Measurements from ENCODE around the gene NUAK1. TPM values are rescaled to one million over a fixed set of nuclear protein-coding genes. Genes with fewer than 3 reads are reported as not detected.

Gene NUAK1
- polyA plus RNA-seq, 1 experiment = 8.3 TPM

DNA sequence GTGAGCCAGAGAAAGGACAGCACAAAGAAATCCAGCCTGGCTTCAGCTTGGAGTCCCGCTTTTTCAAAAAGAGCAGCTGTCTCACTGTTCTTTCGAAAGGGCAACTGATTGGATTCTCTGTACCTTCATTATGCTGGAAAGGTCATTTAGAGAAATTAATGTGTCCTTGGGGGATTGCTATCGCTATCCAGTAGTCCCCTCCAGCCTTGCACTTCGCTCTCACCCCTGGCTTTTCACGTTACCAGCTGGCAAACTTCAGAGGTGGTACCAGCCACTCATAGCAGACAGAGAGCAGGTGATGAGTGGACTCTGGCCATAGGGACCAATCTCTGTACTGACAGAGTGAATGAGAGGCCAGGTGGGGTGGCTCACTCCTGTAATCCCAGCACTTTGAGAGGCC lies 11.8 kb upstream of the NUAK1 start:
- no peak overlapping the region for H3K27ac ChIP-seq (ENCODE audit: low read depth, low read length)
- no peak overlapping the region for H3K4me3 ChIP-seq (ENCODE audit: low read depth, low read length)
- TF ChIP-seq, protein P1, sequence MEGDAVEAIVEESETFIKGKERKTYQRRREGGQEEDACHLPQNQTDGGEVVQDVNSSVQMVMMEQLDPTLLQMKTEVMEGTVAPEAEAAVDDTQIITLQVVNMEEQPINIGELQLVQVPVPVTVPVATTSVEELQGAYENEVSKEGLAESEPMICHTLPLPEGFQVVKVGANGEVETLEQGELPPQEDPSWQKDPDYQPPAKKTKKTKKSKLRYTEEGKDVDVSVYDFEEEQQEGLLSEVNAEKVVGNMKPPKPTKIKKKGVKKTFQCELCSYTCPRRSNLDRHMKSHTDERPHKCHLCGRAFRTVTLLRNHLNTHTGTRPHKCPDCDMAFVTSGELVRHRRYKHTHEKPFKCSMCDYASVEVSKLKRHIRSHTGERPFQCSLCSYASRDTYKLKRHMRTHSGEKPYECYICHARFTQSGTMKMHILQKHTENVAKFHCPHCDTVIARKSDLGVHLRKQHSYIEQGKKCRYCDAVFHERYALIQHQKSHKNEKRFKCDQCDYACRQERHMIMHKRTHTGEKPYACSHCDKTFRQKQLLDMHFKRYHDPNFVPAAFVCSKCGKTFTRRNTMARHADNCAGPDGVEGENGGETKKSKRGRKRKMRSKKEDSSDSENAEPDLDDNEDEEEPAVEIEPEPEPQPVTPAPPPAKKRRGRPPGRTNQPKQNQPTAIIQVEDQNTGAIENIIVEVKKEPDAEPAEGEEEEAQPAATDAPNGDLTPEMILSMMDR (IDR thresholded peaks at IDR 0.05; ENCODE audit: low read depth, low read length) = no peak
- no peaks in the 10 kb centered on the region for H3K9me3 ChIP-seq (ENCODE audit: control insufficient read depth, insufficient read depth, low read length)
- CTCF ChIA-PET = interaction anchor here (1.2 to 3.8 kb wide), 4 partner anchors 14 to 448 kb away, joined by 3 to 27 read pairs (median 8); no protein-coding TSS in a partner anchor
- POLR2A ChIA-PET = no interaction called here
- no peak for DNase-seq (ENCODE audit: low read depth, low spot score)
- H3K27me3 ChIP-seq (ENCODE audit: control insufficient read depth, insufficient read depth, low read length) = no peaks in the 10 kb centered on the region

DNA sequence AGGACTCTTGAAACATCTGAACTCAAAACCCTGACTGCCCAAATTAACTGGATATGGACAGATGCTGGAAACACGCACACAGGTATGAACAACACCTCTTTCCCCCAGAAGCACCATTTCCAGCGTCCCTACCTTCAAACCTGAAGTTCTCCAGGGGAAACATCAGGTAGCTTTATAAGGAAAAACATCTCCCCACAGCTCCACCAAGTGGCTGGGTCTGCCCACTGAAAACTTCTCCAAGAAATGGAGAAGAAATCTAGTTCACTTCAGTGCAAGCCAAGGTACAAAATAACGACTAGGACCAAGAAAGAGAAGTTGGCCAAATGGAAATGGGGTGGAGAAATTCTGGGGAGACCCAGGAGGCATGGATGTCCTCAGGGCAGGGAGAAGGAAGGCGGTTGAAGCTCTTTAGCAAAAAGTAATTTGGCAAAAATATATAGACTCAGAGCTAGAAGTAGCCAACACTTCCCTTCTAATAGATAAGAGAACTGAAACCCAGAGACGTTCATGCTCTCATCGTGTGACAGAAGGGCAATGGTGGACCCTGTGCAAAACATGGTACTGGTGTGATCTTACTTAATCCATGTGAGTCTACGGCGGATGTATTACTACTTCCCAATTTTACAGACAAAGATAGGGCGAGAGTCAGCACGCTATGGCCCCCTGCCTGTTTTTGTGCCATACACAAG lies 10.5 kb upstream of the NUAK1 start:
- no peak overlapping the region for H3K4me3 ChIP-seq (ENCODE audit: low read depth, low read length)
- no peak for DNase-seq (ENCODE audit: low read depth, low spot score)
- TF ChIP-seq, protein P1 (IDR thresholded peaks at IDR 0.05; ENCODE audit: low read depth, low read length) = peak; percentile 81
- POLR2A ChIA-PET = no interaction called here
- no peaks in the 10 kb centered on the region for H3K27me3 ChIP-seq (ENCODE audit: control insufficient read depth, insufficient read depth, low read length)
- no peak overlapping the region for H3K27ac ChIP-seq (ENCODE audit: low read depth, low read length)
- H3K9me3 ChIP-seq (ENCODE audit: control insufficient read depth, insufficient read depth, low read length) = no peaks in the 10 kb centered on the region
- CTCF ChIA-PET = interaction anchor here (0.5 to 3.8 kb wide), 26 partner anchors 9 to 777 kb away, joined by 3 to 27 read pairs (median 4); no protein-coding TSS in a partner anchor

DNA sequence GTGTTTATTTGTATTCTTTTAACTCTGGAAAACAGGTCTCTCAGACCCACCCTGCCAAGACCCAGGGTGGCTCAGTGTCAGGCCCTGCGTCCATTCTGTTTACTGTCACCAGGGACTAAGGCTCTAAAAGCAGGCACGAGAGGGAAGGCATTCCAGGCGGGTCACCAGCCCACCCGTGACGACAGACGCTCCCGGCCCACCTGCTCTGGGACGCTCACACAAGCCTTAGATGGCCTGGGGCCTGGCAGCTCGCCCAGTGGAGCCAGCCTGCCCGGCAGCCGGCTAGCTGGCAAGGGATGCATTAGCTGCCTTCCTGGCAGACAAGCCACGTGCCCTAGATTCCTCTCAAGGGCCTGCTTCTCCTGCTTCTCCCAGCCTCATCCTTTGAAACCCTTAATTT lies 9.2 kb upstream of the NUAK1 start:
- H3K27ac ChIP-seq (ENCODE audit: low read depth, low read length) = no peak overlapping the region
- POLR2A ChIA-PET = interaction anchor here (0.6 kb wide), 1 partner anchor 1504 kb away, joined by 3 read pairs; no protein-coding TSS in a partner anchor
- H3K4me3 ChIP-seq (ENCODE audit: low read depth, low read length) = no peak overlapping the region
- TF ChIP-seq, protein P1 (IDR thresholded peaks at IDR 0.05; ENCODE audit: low read depth, low read length) = no peak
- CTCF ChIA-PET = interaction anchor here (0.6 to 3.8 kb wide), 9 partner anchors 12 to 730 kb away, joined by 3 to 27 read pairs (median 5); no protein-coding TSS in a partner anchor
- DNase-seq (ENCODE audit: low read depth, low spot score) = no peak
- H3K9me3 ChIP-seq (ENCODE audit: control insufficient read depth, insufficient read depth, low read length) = no peaks in the 10 kb centered on the region
- H3K27me3 ChIP-seq (ENCODE audit: control insufficient read depth, insufficient read depth, low read length) = no peaks in the 10 kb centered on the region

- H3K9me3 ChIP-seq (ENCODE audit: control insufficient read depth, insufficient read depth, low read length) = no peaks in the 10 kb centered on the region
- H3K27me3 ChIP-seq (ENCODE audit: control insufficient read depth, insufficient read depth, low read length) = no peaks in the 10 kb centered on the region
- POLR2A ChIA-PET = no interaction called here
- H3K4me3 ChIP-seq (ENCODE audit: low read depth, low read length) = no peak overlapping the region
- no peak overlapping the region for H3K27ac ChIP-seq (ENCODE audit: low read depth, low read length)
- no peak for DNase-seq (ENCODE audit: low read depth, low spot score)
- TF ChIP-seq, protein P1 (IDR thresholded peaks at IDR 0.05; ENCODE audit: low read depth, low read length) = no peak
- CTCF ChIA-PET = interaction anchor here (1.3 kb wide), 1 partner anchor 77 kb away, joined by 3 read pairs; no protein-coding TSS in a partner anchor
These were observed 8.2 kb upstream of the NUAK1 start for GRCh38 chr12:106146987-106147386.

Data from AG04450 (cell line).